ENCODE data around the gene GMDS.

Gene GMDS

GRCh38 chr6:2245103-2245876 lies at the start of gene GMDS:
TSS of gene GMDS (minus strand) at chr6:2245605.
- Histone ChIP-seq H3K9ac (ENCODE audit: low read length) (peak within 1 kb of the TSS; percentile 75), H3K4me3 (ENCODE audit: low read depth in 1 of 2, low read length in 2 of 2) (peak within 1 kb of the TSS; percentile 70 to 88), H3K9me3 (ENCODE audit: low read length) (no peaks in the 10 kb centered on the region), H3K4me1 (ENCODE audit: insufficient read depth, low read length) (peaks cover 6% of the 10 kb centered on the region), H3K36me3 (ENCODE audit: insufficient read depth, low read length) (no peaks in the 10 kb centered on the region), H3K27ac (ENCODE audit: low read depth, low read length) (peak within 1 kb of the TSS; percentile 77), H3K27me3 (ENCODE audit: control insufficient read depth in 1 of 2, insufficient read depth in 2 of 2, low read length in 2 of 2) (no peaks in the 10 kb centered on the region)

GRCh38 chr6:2285510-2285909 lies 40.1 kb upstream of the GMDS start:
- no peak overlapping the region for H3K9ac ChIP-seq (ENCODE audit: low read length)
- H3K27ac ChIP-seq (ENCODE audit: low read depth, low read length) = no peak overlapping the region
- H3K4me1 ChIP-seq (ENCODE audit: insufficient read depth, low read length) = no peaks in the 10 kb centered on the region
- no peaks in the 10 kb centered on the region for H3K27me3 ChIP-seq (ENCODE audit: control insufficient read depth in 1 of 2, insufficient read depth in 2 of 2, low read length in 2 of 2)
- H3K4me3 ChIP-seq (ENCODE audit: low read depth in 1 of 2, low read length in 2 of 2) = no peak overlapping the region
- no peaks in the 10 kb centered on the region for H3K36me3 ChIP-seq (ENCODE audit: insufficient read depth, low read length)
- no peaks in the 10 kb centered on the region for H3K9me3 ChIP-seq (ENCODE audit: low read length)

GRCh38 chr6:2275892-2276242 lies 30.5 kb upstream of the GMDS start:
- no peaks in the 10 kb centered on the region for H3K4me1 ChIP-seq (ENCODE audit: insufficient read depth, low read length)
- H3K4me3 ChIP-seq (ENCODE audit: low read depth in 1 of 2, low read length in 2 of 2) = no peak overlapping the region
- no peaks in the 10 kb centered on the region for H3K27me3 ChIP-seq (ENCODE audit: control insufficient read depth in 1 of 2, insufficient read depth in 2 of 2, low read length in 2 of 2)
- H3K36me3 ChIP-seq (ENCODE audit: insufficient read depth, low read length) = peaks cover 7% of the 10 kb centered on the region
- H3K27ac ChIP-seq (ENCODE audit: low read depth, low read length) = no peak overlapping the region
- H3K9me3 ChIP-seq (ENCODE audit: low read length) = no peaks in the 10 kb centered on the region
- H3K9ac ChIP-seq (ENCODE audit: low read length) = no peak overlapping the region

- no peak overlapping the region for H3K27ac ChIP-seq (ENCODE audit: low read depth, low read length)
- no peaks in the 10 kb centered on the region for H3K27me3 ChIP-seq (ENCODE audit: control insufficient read depth in 1 of 2, insufficient read depth in 2 of 2, low read length in 2 of 2)
- H3K4me3 ChIP-seq (ENCODE audit: low read depth in 1 of 2, low read length in 2 of 2) = no peak overlapping the region
- H3K36me3 ChIP-seq (ENCODE audit: insufficient read depth, low read length) = peaks cover 10% of the 10 kb centered on the region
- H3K9me3 ChIP-seq (ENCODE audit: low read length) = no peaks in the 10 kb centered on the region
- no peaks in the 10 kb centered on the region for H3K4me1 ChIP-seq (ENCODE audit: insufficient read depth, low read length)
- no peak overlapping the region for H3K9ac ChIP-seq (ENCODE audit: low read length)
Observed at GRCh38 chr6:2274981-2275891, 29.8 kb upstream of the GMDS start.

- H3K9me3 ChIP-seq (ENCODE audit: low read length) = no peaks in the 10 kb centered on the region
- no peaks in the 10 kb centered on the region for H3K27me3 ChIP-seq (ENCODE audit: control insufficient read depth in 1 of 2, insufficient read depth in 2 of 2, low read length in 2 of 2)
- no peak overlapping the region for H3K9ac ChIP-seq (ENCODE audit: low read length)
- H3K4me1 ChIP-seq (ENCODE audit: insufficient read depth, low read length) = no peaks in the 10 kb centered on the region
- no peak overlapping the region for H3K4me3 ChIP-seq (ENCODE audit: low read depth in 1 of 2, low read length in 2 of 2)
- peaks cover 17% of the 10 kb centered on the region for H3K36me3 ChIP-seq (ENCODE audit: insufficient read depth, low read length)
- no peak overlapping the region for H3K27ac ChIP-seq (ENCODE audit: low read depth, low read length)
Observed at GRCh38 chr6:2272696-2273095, 27.3 kb upstream of the GMDS start.

GRCh38 chr6:2270054-2270453 lies 24.6 kb upstream of the GMDS start:
- H3K36me3 ChIP-seq (ENCODE audit: insufficient read depth, low read length) = peaks cover 18% of the 10 kb centered on the region
- no peak overlapping the region for H3K27ac ChIP-seq (ENCODE audit: low read depth, low read length)
- H3K27me3 ChIP-seq (ENCODE audit: control insufficient read depth in 1 of 2, insufficient read depth in 2 of 2, low read length in 2 of 2) = no peaks in the 10 kb centered on the region
- H3K9ac ChIP-seq (ENCODE audit: low read length) = no peak overlapping the region
- no peaks in the 10 kb centered on the region for H3K4me1 ChIP-seq (ENCODE audit: insufficient read depth, low read length)
- H3K9me3 ChIP-seq (ENCODE audit: low read length) = no peaks in the 10 kb centered on the region
- H3K4me3 ChIP-seq (ENCODE audit: low read depth in 1 of 2, low read length in 2 of 2) = no peak overlapping the region

- no peak overlapping the region for H3K9ac ChIP-seq (ENCODE audit: low read length)
- H3K9me3 ChIP-seq (ENCODE audit: low read length) = no peaks in the 10 kb centered on the region
- no peaks in the 10 kb centered on the region for H3K27me3 ChIP-seq (ENCODE audit: control insufficient read depth in 1 of 2, insufficient read depth in 2 of 2, low read length in 2 of 2)
- no peak overlapping the region for H3K4me3 ChIP-seq (ENCODE audit: low read depth in 1 of 2, low read length in 2 of 2)
- H3K36me3 ChIP-seq (ENCODE audit: insufficient read depth, low read length) = peaks cover 25% of the 10 kb centered on the region
- H3K27ac ChIP-seq (ENCODE audit: low read depth, low read length) = no peak overlapping the region
- no peaks in the 10 kb centered on the region for H3K4me1 ChIP-seq (ENCODE audit: insufficient read depth, low read length)
Observed at GRCh38 chr6:2266841-2267240, 21.4 kb upstream of the GMDS start.

GRCh38 chr6:2266031-2266795 lies 20.8 kb upstream of the GMDS start:
- Histone ChIP-seq H3K9ac (ENCODE audit: low read length) (no peak overlapping the region), H3K36me3 (ENCODE audit: insufficient read depth, low read length) (peaks cover 25% of the 10 kb centered on the region), H3K4me3 (ENCODE audit: low read depth in 1 of 2, low read length in 2 of 2) (no peak overlapping the region), H3K4me1 (ENCODE audit: insufficient read depth, low read length) (no peaks in the 10 kb centered on the region), H3K27ac (ENCODE audit: low read depth, low read length) (no peak overlapping the region), H3K9me3 (ENCODE audit: low read length) (no peaks in the 10 kb centered on the region), H3K27me3 (ENCODE audit: control insufficient read depth in 1 of 2, insufficient read depth in 2 of 2, low read length in 2 of 2) (no peaks in the 10 kb centered on the region)

- peaks cover 17% of the 10 kb centered on the region for H3K36me3 ChIP-seq (ENCODE audit: insufficient read depth, low read length)
- no peak overlapping the region for H3K4me3 ChIP-seq (ENCODE audit: low read depth in 1 of 2, low read length in 2 of 2)
- no peaks in the 10 kb centered on the region for H3K9me3 ChIP-seq (ENCODE audit: low read length)
- no peaks in the 10 kb centered on the region for H3K4me1 ChIP-seq (ENCODE audit: insufficient read depth, low read length)
- no peak overlapping the region for H3K27ac ChIP-seq (ENCODE audit: low read depth, low read length)
- no peak overlapping the region for H3K9ac ChIP-seq (ENCODE audit: low read length)
- no peaks in the 10 kb centered on the region for H3K27me3 ChIP-seq (ENCODE audit: control insufficient read depth in 1 of 2, insufficient read depth in 2 of 2, low read length in 2 of 2)
Observed at GRCh38 chr6:2264932-2265331, 19.5 kb upstream of the GMDS start.

GRCh38 chr6:2263896-2264295 lies 18.5 kb upstream of the GMDS start:
- Histone ChIP-seq H3K4me3 (ENCODE audit: low read depth in 1 of 2, low read length in 2 of 2) (no peak overlapping the region), H3K27me3 (ENCODE audit: control insufficient read depth in 1 of 2, insufficient read depth in 2 of 2, low read length in 2 of 2) (no peaks in the 10 kb centered on the region), H3K9me3 (ENCODE audit: low read length) (no peaks in the 10 kb centered on the region), H3K36me3 (ENCODE audit: insufficient read depth, low read length) (peaks cover 12% of the 10 kb centered on the region), H3K27ac (ENCODE audit: low read depth, low read length) (no peak overlapping the region), H3K9ac (ENCODE audit: low read length) (no peak overlapping the region), H3K4me1 (ENCODE audit: insufficient read depth, low read length) (no peaks in the 10 kb centered on the region)

GRCh38 chr6:2259574-2259973 lies 14.2 kb upstream of the GMDS start:
- no peak overlapping the region for H3K4me3 ChIP-seq (ENCODE audit: low read depth in 1 of 2, low read length in 2 of 2)
- H3K27ac ChIP-seq (ENCODE audit: low read depth, low read length) = no peak overlapping the region
- H3K36me3 ChIP-seq (ENCODE audit: insufficient read depth, low read length) = peaks cover 18% of the 10 kb centered on the region
- H3K9me3 ChIP-seq (ENCODE audit: low read length) = peaks cover 4% of the 10 kb centered on the region
- no peaks in the 10 kb centered on the region for H3K4me1 ChIP-seq (ENCODE audit: insufficient read depth, low read length)
- no peaks in the 10 kb centered on the region for H3K27me3 ChIP-seq (ENCODE audit: control insufficient read depth in 1 of 2, insufficient read depth in 2 of 2, low read length in 2 of 2)
- H3K9ac ChIP-seq (ENCODE audit: low read length) = no peak overlapping the region

Measured in muscle layer of colon (tissue), 2 donors.